ENCODE results near the gene NCAPH2. TPM values are rescaled to one million over a fixed set of nuclear protein-coding genes. Genes with fewer than 3 reads are reported as not detected.

NCAPH2 gene
- total and polyA plus RNA-seq, 9 of the 15 experiments (the other 6 are each of a cell fraction or from before 2014, with no cell fraction given): 3.6 to 88.6 (median 32.4) TPM

- TF ChIP-seq HOXB6 (CRISPR knock-in tag; IDR thresholded peaks at IDR 0.05; ENCODE audit: borderline replicate concordance) (no peak), CBX2 (IDR thresholded peaks at IDR 0.05; ENCODE audit: insufficient read depth, low read length, poor library complexity, severe bottlenecking) (no peak), ZNF518B (CRISPR knock-in tag; IDR thresholded peaks at IDR 0.05) (no peak), L3MBTL2 (IDR thresholded peaks at IDR 0.05) (peak; percentile 96), TCF7L2 (IDR thresholded peaks at IDR 0.05; ENCODE audit: low read depth, low read length) (no peak), PKNOX1 (IDR thresholded peaks at IDR 0.05) (no peak), TCF15 (CRISPR knock-in tag; IDR thresholded peaks at IDR 0.05) (no peak), VEZF1 (CRISPR knock-in tag; IDR thresholded peaks at IDR 0.05) (peak; percentile 69), RBM22 (IDR thresholded peaks at IDR 0.05; ENCODE audit: low read depth, low read length, poor library complexity, severe bottlenecking) (peak; percentile 67), ARID3B (CRISPR knock-in tag; IDR thresholded peaks at IDR 0.05; ENCODE audit: borderline replicate concordance) (no peak), NONO (IDR thresholded peaks at IDR 0.05; ENCODE audit: low read depth in 2 of 2, low read length in 1 of 2) (peak in 1 of 2 experiments; percentile 67; a peak in 2 of 4 replicates), ZNF175 (CRISPR knock-in tag; IDR thresholded peaks at IDR 0.05; ENCODE audit: low read depth) (no peak; the same call in 1 of the 2 replicates), PRPF4 (IDR thresholded peaks at IDR 0.05; ENCODE audit: insufficient read depth, low read depth, low read length, poor library complexity, severe bottlenecking) (no peak), GTF3C2 (IDR thresholded peaks at IDR 0.05; ENCODE audit: borderline replicate concordance, extremely low read depth, insufficient read length) (no peak)
Observed at GRCh38 chr22:50526108-50526833, 18.2 kb downstream of the NCAPH2 start (continued).
